Activated CD4-positive, alpha-beta T cell treated with anti-CD3 and anti-CD28 coated beads, Interleukin-2, amount 10 ng/mL, durations not matched to agents 24 days and 14 days (primary cell): ENCODE data around the gene TMEM134. TPM values are rescaled to one million over a fixed set of nuclear protein-coding genes. Genes with fewer than 3 reads are reported as not detected.
"Not testable (repeated sequence)": the region's sequence is repeated elsewhere in the genome, so short reads cannot be mapped to it uniquely, and the experiment has no call there.

Source experiments
- DNase-seq: peaks from one replicate; pipeline ENCODE4 v3.0.0; 2022
- H3K27ac Mint-ChIP-seq: one replicate; pipeline ENCODE4 v1.8.0; 2022; ENCODE audit warnings: mild to moderate bottlenecking, mixed read lengths
- H3K27me3 Mint-ChIP-seq: one replicate; pipeline ENCODE4 v1.8.0; 2022; ENCODE audit warnings: mixed read lengths
- H3K36me3 Mint-ChIP-seq: one replicate; pipeline ENCODE4 v1.8.0; 2022; ENCODE audit warnings: low read depth, mild to moderate bottlenecking, mixed read lengths
- H3K4me1 Mint-ChIP-seq: one replicate; pipeline ENCODE4 v1.8.0; 2021; ENCODE audit warnings: mixed read lengths
- H3K4me3 Mint-ChIP-seq: one replicate; pipeline ENCODE4 v1.8.0; 2022; ENCODE audit warnings: mild to moderate bottlenecking, moderate library complexity, mixed read lengths
- H3K9me3 Mint-ChIP-seq: one replicate; pipeline ENCODE4 v1.8.0; 2021; ENCODE audit warnings: mixed read lengths
- intact Hi-C: fragments of 100-400 bp; cut with micrococcal nuclease; formaldehyde crosslinking; loops from one replicate; pipeline ENCODE4 v1.15.1; 2023
- total RNA-seq: library from RNA; stranded (reverse); gene quantifications from 2 replicates; pipeline ENCODE4 v1.2.3, GENCODE V29; 2022

TMEM134 gene, protein sequence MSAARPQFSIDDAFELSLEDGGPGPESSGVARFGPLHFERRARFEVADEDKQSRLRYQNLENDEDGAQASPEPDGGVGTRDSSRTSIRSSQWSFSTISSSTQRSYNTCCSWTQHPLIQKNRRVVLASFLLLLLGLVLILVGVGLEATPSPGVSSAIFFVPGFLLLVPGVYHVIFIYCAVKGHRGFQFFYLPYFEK
- total RNA-seq, result 56.8 and 58.3 TPM in 2 replicates

DNA sequence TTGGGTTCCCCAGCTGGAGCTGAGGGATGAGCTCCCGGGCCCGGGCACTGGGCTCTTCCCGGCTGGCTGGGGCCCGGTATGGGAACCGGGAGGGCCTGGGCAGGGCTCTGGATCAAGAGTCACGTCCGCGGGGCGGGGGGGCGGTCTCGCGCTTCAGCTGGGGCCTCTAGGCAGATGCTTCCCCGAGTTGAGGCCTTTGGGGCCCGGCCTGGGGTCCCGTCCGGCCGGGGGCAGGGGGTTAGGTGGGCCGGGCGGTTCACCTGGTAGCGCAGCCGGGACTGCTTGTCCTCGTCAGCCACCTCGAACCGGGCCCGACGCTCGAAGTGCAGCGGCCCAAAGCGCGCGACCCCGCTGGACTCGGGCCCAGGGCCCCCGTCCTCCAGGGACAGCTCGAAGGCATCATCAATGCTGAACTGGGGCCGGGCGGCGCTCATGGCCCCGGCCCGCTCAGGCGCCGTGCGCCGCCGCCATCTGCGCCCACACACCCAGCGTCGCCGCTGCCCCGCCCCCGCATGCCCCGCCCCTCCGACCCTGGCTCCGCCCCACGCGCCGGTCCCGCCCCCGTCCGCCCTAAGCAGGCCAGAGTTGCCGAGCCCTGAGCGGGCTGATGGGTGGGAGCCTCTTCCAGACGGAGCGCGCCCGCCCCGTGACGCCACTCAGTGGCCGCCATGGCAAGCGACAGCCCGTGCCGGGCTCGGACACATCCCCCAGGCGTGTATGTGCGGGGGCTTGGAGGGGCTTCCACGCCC, at the start of gene TMEM134:
Gene TMEM134, minus strand, starts transcription at position 493 of the 749 bp plus-strand sequence. Its CDS starts 59 bp downstream, at position 434.
- Mint-ChIP-seq H3K36me3 (peaks cover 7% of the 10 kb centered on the region), H3K27ac (peak within 1 kb of the TSS; percentile 84), H3K27me3 (no peaks in the 10 kb centered on the region), H3K9me3 (no peaks in the 10 kb centered on the region), H3K4me3 (peak within 1 kb of the TSS; percentile 96), H3K4me1 (peaks cover 26% of the 10 kb centered on the region)
- peak; percentile 96 for DNase-seq
- intact Hi-C loops, result loop anchor here (1.0 kb wide), 5 partner anchors 13 to 68 kb away; partner anchors contain the start of genes PPP1CA and RPS6KB2

DNA sequence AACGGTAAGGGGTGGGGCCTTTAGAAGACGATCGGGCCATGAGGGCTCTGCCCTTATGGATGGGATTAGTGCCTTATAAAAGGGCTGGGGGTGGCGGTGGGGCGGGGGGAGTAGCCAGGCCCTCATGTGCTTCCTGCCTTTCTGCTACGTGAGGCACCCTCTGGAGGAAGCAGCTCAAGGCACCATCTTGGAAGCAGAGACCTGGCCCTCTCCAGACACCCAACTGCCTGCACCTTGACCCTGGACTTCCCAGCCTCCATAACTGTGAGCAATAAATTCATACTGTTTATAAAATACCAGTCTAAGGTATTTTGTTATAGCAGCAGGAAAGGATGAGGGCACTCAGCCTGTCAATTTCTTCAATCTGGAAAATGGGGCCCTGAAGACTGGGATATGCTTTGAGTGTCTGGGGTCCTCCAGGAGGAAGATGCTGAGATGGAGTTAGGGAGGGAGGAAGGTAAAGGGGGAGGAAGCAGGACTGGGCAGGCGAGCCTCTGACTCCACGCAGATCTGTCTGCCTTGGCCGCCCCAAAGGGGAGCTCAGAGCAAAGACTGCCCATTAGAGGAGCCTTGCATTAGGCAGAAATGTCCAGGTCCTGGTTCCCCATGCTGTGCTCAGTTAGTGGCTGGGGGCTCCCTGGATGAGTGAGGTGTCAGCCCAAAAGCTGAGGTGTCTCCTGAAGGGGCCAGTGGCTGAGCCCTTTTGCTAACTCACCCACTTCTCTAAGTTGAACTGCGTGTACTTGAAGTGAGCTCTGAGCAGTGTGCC, 48.9 kb upstream of the TMEM134 start:
- Mint-ChIP-seq H3K9me3 (no peaks in the 10 kb centered on the region), H3K36me3 (no peaks in the 10 kb centered on the region), H3K27me3 (peaks cover 15% of the 10 kb centered on the region), H3K4me3 (no peak overlapping the region), H3K27ac (no peak overlapping the region), H3K4me1 (no peaks in the 10 kb centered on the region)
- DNase-seq, result no peak
- intact Hi-C loops, result no loop called here

DNA sequence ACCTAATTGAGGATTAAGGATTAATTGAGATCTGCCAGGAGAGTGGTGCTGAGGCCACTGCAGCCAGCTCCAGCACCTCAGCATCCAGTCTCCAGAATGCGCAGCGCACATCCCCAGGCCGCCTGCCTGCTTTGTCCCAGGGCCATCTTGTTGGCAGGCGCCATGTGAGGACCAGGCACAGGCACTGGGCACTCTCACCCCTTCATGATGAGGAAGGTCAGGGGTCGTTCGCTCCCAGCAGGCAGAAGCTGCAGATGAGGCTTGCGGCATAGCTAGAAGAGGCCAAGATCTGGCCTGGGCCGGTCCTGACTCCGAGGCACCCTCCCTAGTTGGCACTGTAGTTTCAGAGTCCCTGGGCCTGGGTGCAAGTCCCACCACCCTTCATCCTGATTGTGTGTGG, 47.8 kb upstream of the TMEM134 start:
- no peaks in the 10 kb centered on the region for H3K9me3 Mint-ChIP-seq

DNA sequence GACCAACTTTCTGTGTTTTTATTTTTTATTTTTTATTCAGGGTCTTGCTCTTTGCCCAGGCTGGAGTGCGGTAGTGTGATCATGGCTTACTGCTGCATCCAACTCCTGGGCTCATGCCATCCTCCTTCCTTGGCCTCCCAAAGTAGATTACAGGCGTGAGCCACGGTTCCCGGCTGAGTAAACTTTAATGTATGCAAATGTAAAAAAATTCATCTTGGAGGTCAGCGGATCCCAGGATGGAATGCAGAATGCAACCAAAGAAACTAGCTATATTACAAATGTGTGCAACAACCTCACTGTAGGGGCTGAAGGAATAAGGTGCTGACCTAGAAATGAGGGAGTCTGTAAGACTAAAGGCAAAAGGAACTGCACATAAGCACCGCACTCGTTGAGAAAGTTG, 45.1 kb upstream of the TMEM134 start:
- Mint-ChIP-seq H3K27ac (no peak overlapping the region), H3K9me3 (no peaks in the 10 kb centered on the region), H3K27me3 (peaks cover 25% of the 10 kb centered on the region), H3K4me1 (peaks cover 5% of the 10 kb centered on the region), H3K4me3 (no peak overlapping the region), H3K36me3 (no peaks in the 10 kb centered on the region)
- intact Hi-C loops, result no loop called here
- DNase-seq, result no peak

More for the DNA sequence above, 47.8 kb upstream of the TMEM134 start:
- Mint-ChIP-seq H3K4me3 (no peak overlapping the region), H3K36me3 (no peaks in the 10 kb centered on the region), H3K27me3 (peaks cover 16% of the 10 kb centered on the region), H3K27ac (no peak overlapping the region), H3K4me1 (no peaks in the 10 kb centered on the region)
- intact Hi-C loops, result no loop called here
- DNase-seq, result no peak

DNA sequence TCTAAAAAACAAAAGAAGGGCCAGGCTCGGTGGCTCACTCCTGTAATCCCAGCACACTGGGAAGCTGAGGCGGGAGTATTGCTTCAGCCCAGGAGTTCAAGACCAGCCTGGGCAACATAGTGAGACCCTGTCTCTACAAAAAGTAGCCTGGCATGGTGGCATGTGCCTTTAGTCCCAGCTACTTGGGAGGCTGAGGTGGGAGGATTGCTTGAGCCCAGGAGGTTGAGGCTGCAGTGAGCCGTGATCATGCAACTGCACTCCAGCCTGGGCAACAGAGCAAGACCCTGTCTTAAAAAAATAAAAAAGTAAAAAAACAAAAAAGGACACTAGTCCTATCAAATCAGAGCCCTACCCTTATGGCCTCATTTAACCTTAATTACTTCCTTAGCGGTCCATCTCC, 42.5 kb upstream of the TMEM134 start:
- H3K9me3 Mint-ChIP-seq, H3K36me3 Mint-ChIP-seq, H3K27ac Mint-ChIP-seq, H3K4me3 Mint-ChIP-seq, intact Hi-C loops, DNase-seq: not testable (repeated sequence)
- Mint-ChIP-seq H3K27me3 (peaks cover 25% of the 10 kb centered on the region), H3K4me1 (peaks cover 19% of the 10 kb centered on the region)

DNA sequence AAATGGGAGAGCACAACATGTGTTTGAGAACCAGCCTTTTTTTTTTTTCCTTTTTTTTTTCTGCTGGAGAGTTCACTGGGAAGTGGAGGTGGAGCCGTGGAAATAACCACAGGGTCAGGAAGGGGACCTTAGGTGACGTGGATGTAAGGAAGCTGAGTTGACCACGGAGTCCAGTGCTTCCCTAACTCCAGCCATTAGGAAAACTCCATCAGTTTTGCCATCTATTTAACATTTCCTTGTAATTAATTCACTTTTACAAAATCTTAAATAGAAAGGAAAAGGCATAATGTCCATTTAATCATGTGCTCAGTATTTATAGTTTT, 40.9 kb upstream of the TMEM134 start:
- peaks cover 12% of the 10 kb centered on the region for H3K36me3 Mint-ChIP-seq
- no peak overlapping the region for H3K27ac Mint-ChIP-seq

DNA sequence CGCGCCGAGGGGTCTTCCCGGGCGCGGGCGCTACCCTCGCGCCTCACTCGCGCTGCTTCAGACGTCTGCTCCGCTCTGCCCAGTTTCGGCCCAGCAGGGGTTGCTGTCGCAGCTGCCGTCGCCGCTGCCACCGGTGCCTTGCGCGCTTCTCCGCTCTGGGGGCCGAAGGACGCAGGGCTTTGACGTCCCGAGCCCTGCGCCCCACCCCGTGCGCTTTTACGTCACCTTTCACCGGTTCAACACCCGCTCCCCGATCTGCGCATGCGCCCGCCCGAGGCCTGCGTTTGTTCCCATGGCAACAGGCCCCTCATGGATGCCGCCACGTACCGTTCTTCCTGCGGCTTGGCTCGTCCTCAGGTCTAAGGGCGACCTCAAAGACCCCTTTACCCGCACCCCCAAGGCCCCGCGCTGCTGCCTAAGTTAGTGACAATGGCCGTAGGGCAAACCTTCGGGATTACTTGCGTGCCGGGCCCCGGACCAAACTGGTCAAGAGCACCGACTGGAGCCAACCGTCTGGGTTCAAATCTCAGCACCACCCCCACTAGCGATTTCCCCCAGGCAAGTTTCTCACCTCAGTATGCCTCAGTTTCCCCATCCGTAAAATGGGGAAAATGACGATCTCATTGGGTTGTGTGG, 39.6 kb upstream of the TMEM134 start:
- peak; percentile 100 for DNase-seq
- peaks cover 31% of the 10 kb centered on the region for H3K4me1 Mint-ChIP-seq
- intact Hi-C loops, result loop anchor here (1.0 to 5.0 kb wide), 3 partner anchors 74 to 267 kb away; partner anchors contain the start of genes GSTP1 and NDUFV1
- no peaks in the 10 kb centered on the region for H3K9me3 Mint-ChIP-seq
- H3K27me3 Mint-ChIP-seq, result peaks cover 12% of the 10 kb centered on the region
- H3K4me3 Mint-ChIP-seq, result peak overlapping the region; percentile 95
- peaks cover 16% of the 10 kb centered on the region for H3K36me3 Mint-ChIP-seq
- H3K27ac Mint-ChIP-seq, result peak overlapping the region; percentile 97

More for the DNA sequence above, 40.9 kb upstream of the TMEM134 start:
- Mint-ChIP-seq H3K9me3 (no peaks in the 10 kb centered on the region), H3K4me1 (peaks cover 31% of the 10 kb centered on the region), H3K4me3 (no peak overlapping the region), H3K27me3 (peaks cover 18% of the 10 kb centered on the region)
- intact Hi-C loops, result no loop called here
- no peak for DNase-seq

DNA sequence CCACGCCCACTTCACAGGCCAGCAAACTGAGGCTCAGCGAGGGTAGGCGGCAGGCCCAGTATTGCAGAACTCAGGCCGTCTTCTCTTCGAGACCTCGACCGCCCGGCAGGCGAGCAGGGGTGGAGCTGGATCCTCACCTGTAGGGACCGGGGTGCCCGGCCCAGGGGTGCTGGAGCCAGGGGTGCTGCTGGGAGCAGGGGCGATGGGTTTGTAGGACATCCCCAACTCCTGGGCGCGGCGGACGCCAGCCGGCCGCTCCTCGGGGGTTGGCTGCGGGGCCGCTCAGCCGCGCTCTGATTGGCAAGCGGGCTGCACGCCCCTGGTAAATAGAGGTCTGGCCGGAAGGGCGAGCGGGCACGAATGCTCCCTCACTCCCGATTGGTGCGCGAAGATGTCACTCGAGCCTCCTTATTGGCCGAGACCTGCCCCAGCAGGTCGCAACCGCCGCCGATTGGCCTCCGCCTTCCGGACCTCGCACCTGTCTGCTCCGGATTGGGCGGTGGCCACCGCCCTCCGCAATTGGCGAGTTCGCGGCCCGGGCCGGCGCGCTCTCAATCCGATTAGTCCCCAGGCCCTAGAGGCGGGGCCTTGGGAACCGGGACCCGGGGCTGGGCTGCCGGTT, 38.9 kb upstream of the TMEM134 start, which contains the start of gene CDK2AP2:
Gene CDK2AP2, minus strand, starts transcription at position 299 of the 622 bp plus-strand sequence. Its CDS starts 80 bp downstream, at position 219.
- Mint-ChIP-seq H3K4me1 (peaks cover 35% of the 10 kb centered on the region), H3K4me3 (peak within 1 kb of the TSS; percentile 95), H3K27ac (peak within 1 kb of the TSS; percentile 97), H3K27me3 (peaks cover 10% of the 10 kb centered on the region), H3K9me3 (no peaks in the 10 kb centered on the region), H3K36me3 (peaks cover 20% of the 10 kb centered on the region)
- peak; percentile 99 for DNase-seq
- intact Hi-C loops, result loop anchor here (1.0 to 5.0 kb wide), 4 partner anchors 74 to 267 kb away; partner anchors contain the start of genes GSTP1, NDUFV1 and POLD4

DNA sequence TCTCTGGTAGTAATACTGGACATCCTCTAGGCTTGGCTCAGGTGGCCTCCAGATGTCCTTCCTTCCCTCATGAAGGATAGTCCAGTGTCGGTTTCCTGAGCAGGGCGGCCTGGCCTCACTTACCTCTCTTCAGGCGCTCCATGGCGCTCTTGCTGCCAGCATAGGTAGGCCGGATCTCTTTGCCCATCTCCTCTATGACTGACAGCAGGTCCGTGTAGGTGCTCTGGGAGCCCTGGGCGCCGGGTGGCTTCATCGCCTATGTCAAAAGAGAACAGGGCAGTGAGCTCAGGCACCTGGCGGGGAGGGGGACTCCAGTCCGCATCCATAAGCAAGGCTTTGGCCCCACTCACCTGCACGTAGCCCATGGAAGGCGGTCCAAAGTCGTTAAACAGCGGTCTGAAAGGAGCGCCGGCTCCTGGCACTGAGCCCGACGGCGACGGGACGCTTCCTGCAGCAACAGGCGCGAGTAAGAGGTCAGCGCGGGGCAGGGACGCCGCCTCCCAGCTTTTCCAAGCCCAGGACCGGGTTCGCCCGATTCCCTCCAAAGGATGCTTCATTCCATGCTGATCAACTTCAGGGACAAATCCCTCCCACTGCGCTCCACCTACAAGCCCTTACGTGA, 38.3 kb upstream of the TMEM134 start:
- Mint-ChIP-seq H3K27ac (peak overlapping the region; percentile 97), H3K4me1 (peaks cover 39% of the 10 kb centered on the region), H3K4me3 (peak overlapping the region; percentile 95), H3K36me3 (peaks cover 22% of the 10 kb centered on the region), H3K9me3 (no peaks in the 10 kb centered on the region), H3K27me3 (peaks cover 9% of the 10 kb centered on the region)
- intact Hi-C loops, result loop anchor here (2.0 to 5.0 kb wide), 2 partner anchors 75 to 155 kb away; partner anchors contain the start of genes GSTP1 and POLD4
- DNase-seq, result no peak

DNA sequence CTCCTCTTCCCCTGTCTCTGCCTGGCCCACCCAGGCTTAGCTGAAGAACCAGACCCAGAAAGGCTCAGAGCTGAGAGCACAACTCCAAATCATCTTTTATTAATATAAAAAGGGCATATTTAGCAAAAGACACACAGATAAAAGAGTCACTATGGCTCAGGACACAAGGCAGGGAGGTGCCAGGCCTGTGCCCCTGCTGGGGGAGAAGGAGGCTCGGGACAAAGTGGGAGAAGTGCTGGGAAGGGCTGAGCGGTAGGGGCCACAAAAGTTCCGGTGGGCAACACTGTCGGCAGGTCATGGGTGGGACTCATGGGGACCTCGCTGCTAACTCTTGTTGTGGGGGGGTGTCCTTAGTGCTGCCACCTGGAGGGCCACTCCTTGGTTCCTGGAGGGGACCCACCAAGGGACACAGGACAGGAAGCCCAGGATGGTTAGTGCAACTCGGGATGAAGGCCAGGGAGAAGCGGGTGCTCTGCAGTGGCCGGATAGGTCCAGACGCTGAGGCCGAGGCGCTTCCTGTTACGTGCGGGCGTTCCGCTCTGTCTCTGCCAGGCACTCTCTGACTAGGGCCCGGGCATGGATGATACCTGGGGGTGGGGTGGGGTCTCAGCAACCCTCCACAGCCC, 37.5 kb upstream of the TMEM134 start:
- DNase-seq, result peak; percentile 66

DNA sequence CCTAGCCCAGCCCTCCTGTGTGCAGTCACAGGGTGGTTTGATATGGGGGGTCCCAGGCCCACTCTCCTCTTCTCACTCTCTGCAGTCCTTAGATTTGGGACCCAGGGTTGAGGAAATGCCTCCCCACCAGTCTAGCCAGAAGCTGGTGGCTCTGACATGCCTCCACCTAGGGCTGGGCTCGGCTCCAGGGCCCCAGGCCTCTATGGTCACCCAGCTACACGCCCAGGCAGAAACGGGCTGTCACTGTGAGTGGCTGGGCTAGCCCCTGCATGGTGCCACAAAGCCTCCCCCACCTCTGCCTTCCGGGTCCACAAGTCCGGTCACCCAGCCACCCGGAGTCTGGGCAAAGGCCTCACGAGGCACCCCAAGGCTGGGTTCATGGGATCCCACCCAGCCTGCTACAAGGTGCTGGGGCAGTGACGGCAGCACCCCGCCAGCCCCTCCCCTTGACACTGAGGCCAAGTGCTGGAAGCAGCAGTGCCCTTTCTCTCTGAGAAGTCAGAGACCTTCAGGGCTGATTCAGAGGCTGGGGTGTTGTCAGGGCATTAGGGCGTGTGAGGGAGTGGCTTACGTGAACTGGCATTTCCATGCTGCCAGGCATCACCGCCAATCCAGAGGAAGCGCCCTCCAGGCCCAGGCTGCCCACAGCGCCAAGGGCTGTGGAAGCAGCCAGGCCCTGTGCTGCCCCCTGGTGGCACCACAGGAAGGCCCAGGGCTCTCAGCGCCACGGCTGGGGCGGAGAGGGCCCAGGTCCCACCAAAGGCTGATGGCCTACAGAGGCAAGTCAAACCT, 36.8 kb upstream of the TMEM134 start:
- peak; percentile 96 for DNase-seq
- Mint-ChIP-seq H3K4me1 (peaks cover 45% of the 10 kb centered on the region), H3K4me3 (peak overlapping the region; percentile 95), H3K9me3 (no peaks in the 10 kb centered on the region), H3K27me3 (peaks cover 3% of the 10 kb centered on the region), H3K36me3 (peaks cover 29% of the 10 kb centered on the region), H3K27ac (peak overlapping the region; percentile 97)
- intact Hi-C loops, result loop anchor here (1.0 to 5.0 kb wide), 9 partner anchors 18 to 153 kb away; partner anchors contain the start of genes GSTP1, POLD4, PTPRCAP and RPS6KB2

More for the DNA sequence above, 37.5 kb upstream of the TMEM134 start:
- intact Hi-C loops, result loop anchor here (1.0 to 5.0 kb wide), 9 partner anchors 19 to 154 kb away; partner anchors contain the start of genes GSTP1, POLD4, PTPRCAP and RPS6KB2
- H3K4me3 Mint-ChIP-seq, result peak overlapping the region; percentile 95
- H3K27ac Mint-ChIP-seq, result peak overlapping the region; percentile 97
- peaks cover 22% of the 10 kb centered on the region for H3K36me3 Mint-ChIP-seq
- peaks cover 9% of the 10 kb centered on the region for H3K27me3 Mint-ChIP-seq
- H3K9me3 Mint-ChIP-seq, result no peaks in the 10 kb centered on the region
- peaks cover 39% of the 10 kb centered on the region for H3K4me1 Mint-ChIP-seq
